ENCODE measurements around the gene GPBAR1.
A peak's percentile ranks its signal among the peaks of the same experiment; 100 is the strongest.

The GPBAR1 gene, protein sequence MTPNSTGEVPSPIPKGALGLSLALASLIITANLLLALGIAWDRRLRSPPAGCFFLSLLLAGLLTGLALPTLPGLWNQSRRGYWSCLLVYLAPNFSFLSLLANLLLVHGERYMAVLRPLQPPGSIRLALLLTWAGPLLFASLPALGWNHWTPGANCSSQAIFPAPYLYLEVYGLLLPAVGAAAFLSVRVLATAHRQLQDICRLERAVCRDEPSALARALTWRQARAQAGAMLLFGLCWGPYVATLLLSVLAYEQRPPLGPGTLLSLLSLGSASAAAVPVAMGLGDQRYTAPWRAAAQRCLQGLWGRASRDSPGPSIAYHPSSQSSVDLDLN

DNA sequence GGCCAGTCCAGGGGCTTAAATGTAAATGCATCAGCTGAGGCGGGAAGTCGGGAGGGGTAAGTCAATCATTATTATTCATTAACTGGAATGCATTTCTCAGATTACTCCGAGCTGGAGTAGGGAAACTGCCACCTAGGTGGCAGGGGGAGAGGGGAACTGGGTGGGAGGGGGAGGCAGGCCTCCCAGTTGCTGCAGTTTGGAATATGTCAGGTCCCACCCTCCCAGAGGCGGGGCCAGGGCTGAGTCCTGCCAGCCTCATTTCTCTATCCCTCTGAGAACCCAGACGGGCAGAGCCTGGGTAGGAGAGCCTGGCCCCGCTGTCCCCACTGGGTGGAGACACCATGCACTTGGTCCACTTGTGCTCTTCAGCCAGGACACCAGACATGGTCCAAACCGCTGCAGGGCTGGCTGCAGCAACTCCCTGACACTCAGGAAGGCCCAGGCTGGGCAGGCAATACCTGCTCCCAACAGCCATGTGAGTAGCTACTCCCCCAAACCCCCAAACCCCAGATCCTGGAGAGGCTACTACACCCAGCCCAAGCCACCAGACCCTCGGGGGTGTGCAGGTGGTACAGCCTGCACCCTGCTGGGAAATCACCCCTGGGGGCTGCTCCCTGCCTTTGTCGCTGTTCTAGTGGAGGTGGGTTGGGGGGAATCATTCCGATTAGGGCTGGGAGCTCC, at the start of gene GPBAR1:
Gene GPBAR1, plus strand, starts transcription at position 274 of the 681 bp plus-strand sequence. CDS start 1,710 bp downstream, outside the sequence.
- no peak for DNase-seq

DNA sequence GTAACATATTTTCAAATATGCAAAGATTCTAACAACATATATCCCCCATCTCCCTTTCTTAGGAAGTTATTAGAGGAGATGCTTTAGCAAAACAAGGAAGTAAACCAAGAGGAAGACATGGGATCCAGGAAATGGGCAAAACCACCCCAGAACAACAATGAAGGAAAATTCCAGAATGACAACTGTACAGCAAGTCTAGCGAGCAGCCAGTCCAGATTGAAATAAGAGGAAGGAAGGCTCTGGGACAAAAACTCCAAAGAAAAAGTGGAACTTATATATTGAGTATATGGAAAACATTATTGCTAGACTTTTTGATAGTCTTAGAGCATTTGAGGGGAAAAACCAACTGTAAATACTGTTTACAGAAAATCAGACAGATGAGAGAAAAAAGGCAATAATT, 46.7 kb upstream of the GPBAR1 start:
- peak; percentile 56 for DNase-seq

DNA sequence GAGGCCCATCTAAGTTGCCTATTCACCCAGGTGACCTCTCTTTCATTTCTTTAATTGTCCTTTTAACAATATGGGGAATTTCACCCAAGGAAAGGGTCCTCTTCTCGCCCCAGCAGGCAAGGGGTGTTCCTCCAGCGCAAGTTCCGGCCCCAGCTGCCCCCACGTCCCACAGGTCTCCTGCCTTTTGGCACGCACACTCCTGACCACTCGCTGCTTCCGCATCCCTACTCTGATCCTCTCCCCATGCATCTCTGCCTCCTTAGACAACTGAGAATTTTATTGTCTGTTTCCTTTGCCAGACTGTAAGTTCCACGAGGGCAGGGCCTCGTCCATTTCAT, 44.5 kb upstream of the GPBAR1 start:
- no peak for DNase-seq

DNA sequence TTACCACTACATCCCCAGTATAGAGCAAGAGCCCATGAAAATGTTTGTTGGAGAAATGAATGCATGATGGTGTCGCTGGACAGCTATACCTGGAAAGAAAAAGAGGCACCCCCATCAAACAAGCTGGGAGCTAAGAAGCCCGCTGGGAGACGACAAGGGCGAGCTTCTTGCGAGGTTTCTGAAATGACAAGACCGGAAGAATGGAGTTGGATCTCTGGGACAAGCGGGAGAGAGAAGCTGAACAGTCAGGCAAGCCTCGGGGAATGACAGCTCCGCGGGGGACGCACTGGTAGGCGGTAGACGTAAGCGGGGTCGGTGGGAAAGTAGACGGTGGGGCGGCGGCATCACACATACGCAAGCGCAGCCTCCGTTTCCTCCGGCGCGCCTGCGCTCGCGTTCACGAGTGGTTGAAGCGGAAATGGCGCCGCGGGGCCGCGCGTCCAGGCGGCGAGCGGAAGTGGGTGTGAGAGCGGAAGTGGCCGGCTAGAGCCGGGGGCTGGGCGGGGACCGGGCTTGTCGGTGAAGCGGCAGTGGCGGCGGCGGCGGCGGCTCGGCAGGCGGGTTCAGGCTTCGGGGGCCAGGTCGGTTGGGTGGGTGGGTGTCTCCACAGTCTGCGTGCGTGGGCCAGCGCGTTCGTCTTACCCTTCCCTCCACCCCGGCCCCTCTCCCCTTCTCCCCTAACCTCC, 44.0 kb upstream of the GPBAR1 start, which contains the start of gene ARPC2:
Gene ARPC2, plus strand, starts transcription at position 516 of the 686 bp plus-strand sequence. CDS start 282 bp downstream, outside the sequence.
- DNase-seq = peak; percentile 98

DNA sequence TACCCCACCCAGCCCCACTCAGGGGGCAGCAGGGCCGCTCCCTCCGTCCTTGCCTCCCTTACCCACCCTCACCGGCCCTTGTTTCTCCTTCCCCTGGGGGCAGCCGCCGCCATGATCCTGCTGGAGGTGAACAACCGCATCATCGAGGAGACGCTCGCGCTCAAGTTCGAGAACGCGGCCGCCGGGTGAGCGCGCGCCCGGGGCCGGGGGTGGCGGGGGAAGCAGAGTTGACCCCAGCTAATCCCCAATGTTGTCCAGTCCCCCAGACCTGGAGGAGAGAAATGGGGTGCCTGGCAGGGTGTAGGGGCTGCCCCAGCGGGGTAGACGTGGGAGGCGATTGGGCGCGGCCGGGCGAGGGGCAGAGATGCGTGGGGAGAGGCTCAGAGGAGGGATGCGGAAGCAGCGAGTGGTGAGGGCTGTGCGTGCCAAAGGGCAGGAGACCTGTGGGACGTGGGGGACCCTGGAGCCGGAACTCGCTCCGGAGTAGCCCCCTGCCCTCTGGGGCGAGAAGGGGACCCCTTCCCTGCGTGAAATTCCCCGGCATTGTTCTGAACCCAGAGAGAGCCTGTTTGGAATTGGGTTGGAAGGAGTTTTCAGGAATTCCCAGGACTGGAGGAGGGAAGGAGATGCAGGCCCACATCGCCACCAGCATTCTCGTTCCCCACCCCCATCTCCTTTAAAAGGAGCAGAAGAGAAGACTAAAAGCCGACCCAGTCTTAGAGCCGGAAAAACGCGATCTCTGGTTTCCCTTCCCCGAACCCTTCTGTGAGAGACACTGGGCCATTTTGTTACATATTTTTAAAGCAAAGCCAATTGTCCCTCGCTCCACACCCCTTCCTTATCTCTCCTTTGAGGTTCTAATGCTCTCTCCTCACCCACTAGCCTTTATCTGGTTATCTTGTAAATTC, 43.2 kb upstream of the GPBAR1 start:
- DNase-seq = peak; percentile 89

DNA sequence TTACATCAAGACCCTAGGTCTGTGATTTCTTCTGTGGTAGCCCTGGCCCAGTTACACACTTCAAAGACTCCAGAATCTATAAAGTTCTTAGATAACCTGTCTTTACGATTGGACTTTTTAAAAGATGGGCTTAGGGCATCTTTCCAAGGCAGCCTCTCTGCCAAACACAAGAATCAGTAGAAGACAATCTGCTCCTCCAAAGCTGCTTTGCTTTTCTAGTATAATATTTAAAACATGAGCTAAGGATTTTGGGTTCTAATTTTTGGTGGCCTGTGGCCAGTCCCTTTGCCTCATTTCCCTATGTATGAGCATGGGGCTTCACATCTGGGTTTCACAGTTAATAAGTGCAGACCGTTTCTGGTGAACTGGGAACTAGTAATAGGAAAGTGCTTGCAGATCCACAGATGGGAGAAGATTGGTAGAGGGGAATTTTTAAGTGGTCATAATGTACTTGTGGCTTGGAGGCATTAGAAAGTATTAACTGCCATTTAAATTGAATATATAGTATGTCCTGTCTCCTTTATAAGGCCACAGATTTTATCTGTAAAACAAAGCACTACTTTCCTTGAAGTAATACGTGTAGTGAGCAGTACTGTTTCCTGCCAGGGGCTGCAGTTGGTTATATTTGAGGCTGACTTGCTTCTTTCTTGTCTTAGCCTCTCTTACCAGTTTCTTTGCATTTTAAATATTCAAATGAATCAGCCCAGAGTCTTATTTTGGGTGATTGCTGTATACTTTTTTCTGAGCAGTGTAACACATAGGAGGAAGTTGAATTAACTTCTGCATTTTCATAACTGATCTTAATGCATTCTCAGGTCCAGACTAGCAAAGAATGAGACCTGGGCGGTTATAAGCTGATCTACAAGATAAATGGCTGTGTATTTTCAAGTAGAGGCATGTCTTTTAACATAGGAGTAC, 42.3 kb upstream of the GPBAR1 start:
- peak; percentile 77 for DNase-seq

DNA sequence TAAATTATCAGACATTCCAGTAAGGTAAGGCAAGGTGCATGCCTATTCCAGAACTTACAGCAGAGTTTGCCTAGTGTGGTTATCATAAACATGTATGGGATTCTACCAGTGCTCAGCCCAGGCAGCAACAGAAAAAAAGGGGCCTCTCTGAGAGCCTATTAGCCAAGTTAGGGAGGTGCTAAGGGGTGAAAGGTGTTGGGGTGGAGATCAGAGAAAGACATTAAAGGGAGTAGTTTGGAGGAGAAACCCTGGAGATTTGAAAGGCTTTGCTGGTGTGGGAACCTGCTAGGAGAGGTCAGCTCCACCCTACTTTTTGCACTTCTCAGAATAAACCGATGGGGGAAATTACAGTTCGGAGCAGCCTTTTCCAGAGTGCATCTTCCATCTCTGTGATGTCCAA, 40.9 kb upstream of the GPBAR1 start:
- DNase-seq = no peak

DNA sequence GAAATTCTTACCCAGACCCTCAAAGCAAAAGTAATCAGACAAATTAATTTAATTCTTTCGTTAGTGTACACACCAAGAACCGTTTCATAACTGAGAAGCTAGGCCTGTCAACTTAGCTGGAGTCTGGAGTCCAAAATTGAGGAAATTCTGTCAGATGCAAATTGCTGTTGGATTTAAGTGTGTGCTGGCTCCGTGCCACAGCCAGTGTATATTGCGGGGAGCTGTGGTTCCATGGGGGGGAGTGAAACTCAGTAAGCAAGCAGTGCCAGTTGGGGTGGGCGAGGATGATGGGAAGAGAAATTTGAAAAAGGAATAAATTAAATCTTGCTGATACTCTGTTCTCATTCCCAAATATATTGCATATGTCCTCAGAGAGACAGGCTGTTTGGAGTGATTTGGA, 39.8 kb upstream of the GPBAR1 start:
- peak; percentile 39 for DNase-seq

DNA sequence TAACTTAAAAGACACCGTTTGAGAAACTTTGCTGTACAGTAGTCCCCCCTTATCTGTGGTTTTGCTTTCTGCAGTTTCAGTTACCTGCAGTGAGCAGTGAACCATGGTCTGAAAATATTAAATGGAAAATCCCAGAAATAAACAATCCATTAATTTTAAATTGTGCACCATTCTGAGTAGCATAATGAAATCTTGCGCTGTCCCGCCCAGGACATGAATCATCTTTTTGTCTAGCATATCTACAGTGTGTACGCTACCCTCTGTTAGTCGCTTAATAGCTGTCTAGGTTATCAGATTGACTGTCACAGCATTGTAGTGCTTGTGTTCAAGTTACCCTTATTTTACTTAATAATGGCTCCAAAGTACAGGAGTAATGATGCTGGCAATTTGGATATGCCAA, 37.8 kb upstream of the GPBAR1 start:
- DNase-seq = peak; percentile 58

DNA sequence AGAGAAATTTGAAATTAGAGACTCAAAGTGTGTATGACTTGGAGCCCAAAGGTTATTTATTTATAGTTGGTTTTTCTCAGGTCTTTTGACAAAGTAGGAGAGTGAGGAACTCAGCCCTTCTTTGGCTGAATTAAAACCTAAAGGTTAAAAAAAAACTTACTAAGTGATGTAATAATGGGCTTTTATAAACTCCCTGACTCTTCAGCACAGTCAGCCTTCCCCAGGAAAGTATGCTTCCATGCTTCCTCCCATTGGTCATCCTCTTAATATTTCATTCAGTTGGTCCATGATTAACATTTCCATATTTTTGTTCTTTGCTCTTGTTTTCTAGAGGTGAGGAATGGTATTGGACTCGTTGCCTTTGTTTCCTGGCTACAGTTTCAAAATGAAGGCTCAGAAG, 36.6 kb upstream of the GPBAR1 start:
- DNase-seq = peak; percentile 68

DNA sequence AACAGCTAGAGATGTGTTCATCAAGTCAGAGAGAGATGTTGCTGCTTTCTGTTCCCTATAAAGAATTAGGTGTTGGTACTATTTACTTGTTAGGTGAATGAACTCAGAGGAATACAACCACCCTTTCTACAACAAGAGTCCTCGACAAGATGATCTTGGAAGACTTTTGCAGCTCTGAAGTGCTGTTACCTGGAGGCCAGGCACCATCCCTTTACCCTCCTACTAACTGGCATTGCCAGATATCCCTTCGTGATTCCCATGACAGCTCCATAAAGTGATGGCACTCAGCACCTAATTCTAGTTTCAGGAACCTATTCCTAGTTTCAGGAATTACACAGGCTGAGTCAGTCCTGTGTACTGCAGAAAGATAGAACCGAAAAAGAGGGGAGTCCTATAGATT, 33.9 kb upstream of the GPBAR1 start:
- DNase-seq = no peak

DNA sequence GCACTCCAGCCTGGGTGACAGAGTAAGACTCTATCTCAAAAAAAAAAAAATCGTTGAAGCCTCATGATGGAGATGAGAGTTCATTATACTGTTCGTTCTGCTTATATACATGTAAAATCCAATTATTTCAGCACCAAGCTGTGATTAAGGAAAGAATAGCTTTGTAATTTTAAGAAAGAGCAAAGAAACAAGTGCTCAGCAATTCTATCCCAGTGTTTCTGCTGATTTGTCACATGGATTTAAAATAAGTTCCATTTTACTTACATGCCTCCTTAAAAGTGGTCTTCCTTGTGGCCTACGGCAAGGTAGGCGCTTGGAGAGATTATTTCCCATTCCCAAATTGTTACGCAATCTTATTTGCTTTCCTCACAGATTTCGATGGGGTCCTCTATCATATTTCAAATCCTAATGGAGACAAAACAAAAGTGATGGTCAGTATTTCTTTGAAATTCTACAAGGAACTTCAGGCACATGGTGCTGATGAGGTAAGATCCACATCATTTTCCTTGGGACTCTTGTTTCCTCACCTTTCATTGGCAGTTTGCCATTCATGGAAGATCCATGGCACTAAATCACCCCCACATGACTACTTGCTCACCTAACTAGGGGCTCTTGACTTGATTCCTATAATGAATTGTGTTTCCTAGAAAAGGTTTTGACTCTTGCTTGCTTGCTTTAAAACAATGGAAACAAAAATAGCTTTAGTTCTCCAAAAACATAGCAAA, 32.3 kb upstream of the GPBAR1 start:
- DNase-seq = peak; percentile 64

DNA sequence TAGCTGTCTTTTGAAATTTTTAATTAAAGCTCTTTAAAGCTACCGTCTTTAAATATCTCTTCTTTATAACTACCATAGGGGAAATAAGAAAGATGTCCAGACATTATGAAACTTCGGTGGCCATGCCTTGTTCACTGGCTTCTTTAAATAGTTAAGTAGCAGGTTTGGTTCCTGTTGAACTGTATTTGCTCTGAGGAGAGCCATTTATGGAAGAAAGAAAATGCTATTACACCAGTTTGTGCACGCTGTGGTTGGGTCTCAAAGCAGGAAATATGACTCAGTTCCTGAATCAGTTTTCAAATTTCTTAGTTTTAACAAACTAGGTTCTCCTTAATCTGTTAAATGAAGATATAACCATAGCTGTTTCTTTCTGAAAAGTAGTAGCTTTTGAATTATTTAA, 31.6 kb upstream of the GPBAR1 start:
- peak; percentile 93 for DNase-seq

DNA sequence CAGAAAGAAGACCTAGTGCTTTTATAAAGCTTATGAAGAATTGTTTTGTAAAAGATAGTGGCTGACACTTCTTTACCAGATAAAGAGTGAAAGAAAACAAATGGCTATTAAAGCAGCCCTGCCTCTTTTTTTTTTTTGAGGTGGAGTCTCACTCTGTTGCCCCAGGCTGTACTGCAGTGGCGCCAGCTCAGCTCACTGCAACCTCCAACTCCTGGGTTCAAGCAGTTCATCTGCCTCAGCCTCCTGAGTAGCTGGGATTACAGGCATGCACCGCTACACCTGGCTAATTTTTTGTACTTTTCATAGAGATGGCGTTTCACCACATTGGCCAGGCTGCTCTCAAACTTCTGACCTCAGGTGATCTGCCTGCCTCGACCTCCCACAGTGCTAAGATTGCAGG, 31.0 kb upstream of the GPBAR1 start:
- no peak for DNase-seq

DNA sequence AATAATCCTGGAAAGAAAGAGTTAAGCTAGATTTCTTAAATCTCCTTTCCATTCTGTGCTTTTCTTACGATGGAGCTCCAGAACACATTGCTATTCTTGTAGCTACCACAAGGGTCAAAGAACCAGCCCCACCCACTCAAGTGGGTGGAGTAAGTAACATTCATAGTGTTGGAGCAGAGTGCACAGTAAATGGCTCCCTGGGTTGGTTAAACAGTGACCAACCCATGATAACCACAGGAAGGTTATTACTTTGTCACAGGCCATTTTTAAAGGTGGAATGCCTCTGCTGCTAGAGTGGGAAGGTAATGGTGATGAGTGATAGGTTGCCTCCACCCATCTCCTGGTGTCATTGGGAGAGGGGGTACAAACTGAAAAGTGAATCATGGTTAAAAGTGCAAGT, 29.9 kb upstream of the GPBAR1 start:
- DNase-seq = peak; percentile 62

DNA sequence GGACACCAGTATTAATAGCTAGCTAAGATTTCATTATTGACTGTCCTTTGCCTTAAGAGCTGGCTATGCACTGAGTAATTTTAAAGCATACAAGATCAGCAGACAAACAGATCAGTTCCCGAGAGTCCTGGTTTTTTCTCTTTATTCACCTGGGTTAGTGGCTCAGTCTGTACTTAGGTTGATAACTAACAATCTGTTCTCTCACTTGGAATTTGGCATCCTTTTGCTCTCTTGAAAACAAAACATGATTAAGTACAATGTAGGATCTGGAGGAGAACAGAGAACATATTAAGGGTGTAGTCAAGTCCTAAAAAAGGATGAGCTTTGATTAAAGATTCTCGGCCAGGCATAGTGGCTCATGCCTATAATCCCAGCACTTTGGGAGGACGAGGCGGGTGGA, 27.3 kb upstream of the GPBAR1 start:
- DNase-seq = no peak

DNA sequence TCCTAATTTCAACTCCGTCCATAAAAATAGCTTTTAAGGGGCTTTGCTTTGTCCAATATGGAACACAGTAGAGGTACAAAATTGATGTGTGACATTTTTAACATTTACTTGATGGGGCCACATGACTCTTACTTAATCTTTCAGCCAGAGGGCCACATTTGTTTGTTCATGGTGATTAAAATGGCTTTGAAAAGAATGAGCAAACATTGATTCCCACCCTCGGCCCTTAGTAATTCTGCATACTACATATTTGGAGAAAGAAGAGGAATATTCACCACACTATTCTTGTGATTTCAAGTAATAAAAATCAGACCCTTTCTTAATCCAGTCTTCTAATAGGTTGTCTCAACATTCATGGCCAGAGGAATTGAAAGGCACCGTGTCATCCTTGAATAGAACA, 26.3 kb upstream of the GPBAR1 start:
- DNase-seq = no peak

DNA sequence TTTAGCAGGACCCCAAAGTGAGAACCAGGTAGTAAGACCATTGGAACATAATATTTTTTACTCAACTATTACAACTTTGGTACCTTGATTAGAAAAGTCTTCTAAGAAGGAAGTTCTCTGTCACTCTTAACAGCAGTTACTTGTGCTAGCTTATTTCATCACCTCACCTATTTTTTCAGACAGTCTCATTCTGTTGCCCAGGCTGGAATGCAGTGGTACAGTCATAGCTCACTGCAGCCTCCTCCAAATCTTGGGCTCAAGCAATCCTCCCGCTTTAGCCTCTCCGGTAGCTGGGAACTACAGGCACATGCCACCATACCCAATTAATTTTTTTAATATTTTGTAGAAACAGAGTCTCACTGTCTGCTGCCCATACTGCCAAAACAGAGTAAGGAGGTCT, 25.8 kb upstream of the GPBAR1 start:
- no peak for DNase-seq

DNA sequence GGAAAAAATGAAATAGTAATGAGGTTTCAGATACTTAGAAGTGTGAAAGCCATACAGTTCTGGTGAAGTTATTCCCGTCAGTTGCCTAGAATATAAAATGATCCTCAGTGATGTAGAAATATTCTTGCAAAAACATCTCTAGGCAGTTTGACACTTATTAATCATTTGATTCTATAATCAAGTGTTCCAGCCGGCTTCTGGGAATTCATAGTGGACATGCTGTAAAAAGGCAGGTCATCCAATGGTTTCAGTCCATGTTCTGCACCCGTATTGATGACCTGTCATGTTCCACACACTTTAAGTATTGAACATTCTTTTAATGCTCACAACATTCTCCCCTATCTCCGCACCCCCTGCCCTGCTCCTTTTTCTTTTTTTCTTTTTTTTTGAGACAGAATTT, 24.0 kb upstream of the GPBAR1 start:
- DNase-seq = no peak

DNA sequence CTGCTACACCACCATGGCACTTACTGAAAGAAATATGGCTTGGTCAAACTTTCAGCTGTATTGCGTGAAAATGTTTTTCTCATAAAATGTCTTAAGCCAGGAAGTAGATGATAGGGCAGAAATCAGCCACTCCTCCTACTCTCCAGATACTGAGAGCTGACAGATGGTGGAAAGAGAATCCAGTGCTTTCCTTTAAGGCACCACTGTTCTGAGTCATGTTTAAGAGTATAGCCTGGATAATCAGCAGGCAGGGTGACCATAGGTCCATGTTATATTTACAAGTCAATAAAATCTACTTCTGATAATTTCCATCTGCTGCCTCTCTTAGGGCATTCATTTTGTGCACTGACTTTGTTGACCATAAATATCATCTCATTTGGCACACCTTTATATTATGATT, 21.9 kb upstream of the GPBAR1 start:
- peak; percentile 30 for DNase-seq

DNA sequence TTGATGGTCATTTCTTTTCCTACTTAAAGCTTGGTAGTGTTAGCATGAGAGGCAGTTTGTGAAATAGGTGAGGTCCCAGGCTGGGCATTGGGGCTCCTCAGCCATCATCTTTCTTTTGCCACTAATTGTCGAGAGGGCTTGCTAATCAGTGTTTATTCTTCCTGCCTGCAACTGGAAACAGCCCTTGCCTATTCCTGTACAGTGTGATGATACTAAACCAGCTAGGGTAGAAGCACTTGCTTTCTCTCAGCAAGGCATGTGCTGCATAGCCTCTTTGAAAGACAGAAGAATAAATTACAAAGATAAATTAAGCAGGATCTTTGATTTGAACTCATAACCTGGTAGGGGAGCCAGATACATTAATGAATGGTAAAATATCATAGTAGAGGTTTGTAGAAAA, 16.6 kb upstream of the GPBAR1 start:
- DNase-seq = no peak
